SU-DHL-6 (cell line): ENCODE data around the gene ANG.

Source experiments
- H2AFZ ChIP-seq: fragments of 200-600 bp; sonication (generic); 2 replicates; pipeline ENCODE4 v1.6.1; 2014; ENCODE audit warnings: low read depth, mild to moderate bottlenecking, moderate library complexity, mixed read lengths, antibody characterized with exemption, low read length; ENCODE audit not compliant: severe bottlenecking
- H3F3A ChIP-seq: fragments of 200-600 bp; shearing (Covaris generic); 2 replicates; pipeline ENCODE4 v1.6.0; 2016; ENCODE audit warnings: antibody characterized with exemption, mild to moderate bottlenecking; ENCODE audit not compliant: insufficient read depth
- H3K27ac ChIP-seq: fragments of 200-600 bp; sonication (generic); 2 replicates; pipeline ENCODE4 v1.5.1; 2016; ENCODE audit warnings: low read depth, mild to moderate bottlenecking, low read length, moderate library complexity, mixed read lengths
- H3K27me3 ChIP-seq: fragments of 200-600 bp; sonication (generic), shearing (Covaris generic); 2 replicates; pipeline ENCODE4 v1.6.0; 2014; ENCODE audit warnings: mild to moderate bottlenecking, low read length
- H3K36me3 ChIP-seq: fragments of 200-600 bp; sonication (generic); 2 replicates; pipeline ENCODE4 v1.6.1; 2014; ENCODE audit warnings: mild to moderate bottlenecking, low read length, mixed read lengths
- H3K4me2 ChIP-seq: fragments of 300-600, 200-600 bp; shearing (Covaris generic), sonication (generic); 2 replicates; pipeline ENCODE4 v1.6.0; 2014; ENCODE audit warnings: low read length, low read depth, mild to moderate bottlenecking; ENCODE audit not compliant: poor library complexity, severe bottlenecking
- H3K4me3 ChIP-seq: fragments of 200-600 bp; sonication (generic); 2 replicates; pipeline ENCODE4 v1.5.1; 2014; ENCODE audit warnings: antibody characterized with exemption, low read length, mild to moderate bottlenecking, mixed read lengths; ENCODE audit not compliant: insufficient read depth, poor library complexity, severe bottlenecking
- H3K79me2 ChIP-seq: fragments of 200-600 bp; sonication (generic); 2 replicates; pipeline ENCODE4 v1.6.1; 2014; ENCODE audit warnings: mild to moderate bottlenecking, low read length, moderate library complexity; ENCODE audit not compliant: insufficient read depth
- H3K9ac ChIP-seq: fragments of 200-600 bp; sonication (generic); 2 replicates; pipeline ENCODE4 v1.7.0; 2014; ENCODE audit warnings: mild to moderate bottlenecking, low read length
- H3K9me2 ChIP-seq: fragments of 200-600 bp; sonication (generic); replicated peaks from 2 replicates; pipeline ENCODE4 v1.6.1; 2014; ENCODE audit warnings: low read length; ENCODE audit not compliant: insufficient read depth
- H3K9me3 ChIP-seq: fragments of 200-600 bp; sonication (generic); 2 replicates; pipeline ENCODE4 v1.6.1; 2014; ENCODE audit warnings: low read length, mixed read lengths; ENCODE audit not compliant: insufficient read depth
- H4K20me1 ChIP-seq: fragments of 200-600 bp; sonication (generic); 2 replicates; pipeline ENCODE4 v1.6.1; 2014; ENCODE audit warnings: low read depth, mild to moderate bottlenecking, antibody characterized with exemption, low read length, moderate library complexity, mixed read lengths
- CTCF ChIP-seq: fragments of 200-600 bp; sonication (generic); IDR thresholded peaks from one replicate; pipeline ENCODE4 v1.5.1; 2017; ENCODE audit warnings: antibody characterized with exemption, mild to moderate bottlenecking, low read length, moderate library complexity; ENCODE audit not compliant: insufficient read depth, poor library complexity, severe bottlenecking
- EZH2phosphoT487 ChIP-seq: fragments of 200-600 bp; sonication (generic), shearing (Covaris generic); conservative IDR thresholded peaks from 2 replicates; pipeline ENCODE4 v1.6.1; 2018; ENCODE audit warnings: mild to moderate bottlenecking, antibody characterized with exemption, low read length, moderate library complexity, mixed read lengths

ANG gene

GRCh38 chr14:20697273-20698017, 8.9 kb downstream of the ANG start:
- Histone ChIP-seq H4K20me1 (no peaks in the 10 kb centered on the region), H3K4me2 (no peak overlapping the region), H3K4me3 (no peak overlapping the region), H3K27ac (no peak overlapping the region), H3K9me3 (no peaks in the 10 kb centered on the region), H3F3A (no peaks in the 10 kb centered on the region), H3K79me2 (no peaks in the 10 kb centered on the region), H2AFZ (no peak overlapping the region), H3K36me3 (no peaks in the 10 kb centered on the region), H3K9me2 (no peaks in the 10 kb centered on the region), H3K27me3 (no peaks in the 10 kb centered on the region), H3K9ac (no peak overlapping the region)
- TF ChIP-seq CTCF, result peak; percentile 67
- TF ChIP-seq EZH2phosphoT487, result no peak

- Histone ChIP-seq H3K9me2 (no peaks in the 10 kb centered on the region), H3K4me3 (no peak overlapping the region), H3F3A (no peaks in the 10 kb centered on the region), H3K27ac (no peak overlapping the region), H4K20me1 (no peaks in the 10 kb centered on the region), H3K27me3 (no peaks in the 10 kb centered on the region), H3K4me2 (no peak overlapping the region), H3K79me2 (no peaks in the 10 kb centered on the region), H3K36me3 (no peaks in the 10 kb centered on the region), H2AFZ (no peak overlapping the region), H3K9ac (no peak overlapping the region), H3K9me3 (no peaks in the 10 kb centered on the region)
- no peak for TF ChIP-seq CTCF
- no peak for TF ChIP-seq EZH2phosphoT487
Measured at GRCh38 chr14:20698018-20698329, 9.4 kb downstream of the ANG start.

- Histone ChIP-seq H3K36me3 (no peaks in the 10 kb centered on the region), H3K9me2 (no peaks in the 10 kb centered on the region), H4K20me1 (no peaks in the 10 kb centered on the region), H2AFZ (no peak overlapping the region), H3F3A (no peaks in the 10 kb centered on the region), H3K27me3 (no peaks in the 10 kb centered on the region), H3K9ac (no peak overlapping the region), H3K9me3 (no peaks in the 10 kb centered on the region), H3K79me2 (no peaks in the 10 kb centered on the region), H3K27ac (no peak overlapping the region), H3K4me3 (no peak overlapping the region), H3K4me2 (no peak overlapping the region)
- no peak for TF ChIP-seq CTCF
- no peak for TF ChIP-seq EZH2phosphoT487
Measured at GRCh38 chr14:20698934-20699333, 10.4 kb downstream of the ANG start.
